ENCODE data around the gene B4GALT1.
"Not testable (repeated sequence)": the region's sequence is repeated elsewhere in the genome, so short reads cannot be mapped to it uniquely, and the experiment has no call there.

The B4GALT1 gene

DNA sequence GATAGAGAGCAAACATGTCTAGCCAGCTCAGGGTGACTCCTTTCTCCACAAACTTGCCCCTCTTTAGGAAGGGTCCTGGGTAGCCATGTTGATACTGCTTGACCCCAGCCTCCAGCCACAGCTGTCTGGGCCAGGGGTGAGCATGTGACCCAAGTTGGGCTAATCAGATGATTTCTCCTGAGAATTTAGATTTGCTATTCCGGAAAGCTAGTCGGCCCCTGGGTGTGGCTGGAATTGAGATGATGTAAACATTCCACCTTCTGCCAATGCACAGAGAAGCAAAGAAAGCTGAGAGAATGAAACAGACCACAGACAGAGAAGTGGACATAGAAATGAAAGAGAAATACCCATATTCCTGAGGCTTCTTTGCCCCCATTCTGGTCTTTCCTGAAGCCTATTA, 17.8 kb upstream of the B4GALT1 start:
- DNase-seq, result no peak

DNA sequence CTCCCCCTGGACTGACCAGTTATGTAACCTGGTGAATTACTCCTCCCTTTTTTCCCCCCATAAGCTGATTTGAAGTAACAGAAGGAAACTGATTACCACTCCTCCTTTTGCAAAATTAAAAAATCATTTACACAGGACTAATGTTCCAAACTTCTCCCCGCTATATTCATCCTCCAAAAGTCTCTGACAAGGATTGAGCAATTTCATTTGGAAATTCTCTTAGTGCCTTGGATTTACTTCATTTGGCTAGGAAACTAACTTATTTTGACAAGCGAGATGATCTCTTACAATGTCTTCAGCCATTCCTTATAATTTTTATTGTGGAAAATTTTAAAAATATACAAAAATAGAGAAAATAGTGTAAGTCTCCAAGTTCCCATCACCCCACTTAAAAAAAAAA, 15.4 kb upstream of the B4GALT1 start:
- DNase-seq, result no peak

DNA sequence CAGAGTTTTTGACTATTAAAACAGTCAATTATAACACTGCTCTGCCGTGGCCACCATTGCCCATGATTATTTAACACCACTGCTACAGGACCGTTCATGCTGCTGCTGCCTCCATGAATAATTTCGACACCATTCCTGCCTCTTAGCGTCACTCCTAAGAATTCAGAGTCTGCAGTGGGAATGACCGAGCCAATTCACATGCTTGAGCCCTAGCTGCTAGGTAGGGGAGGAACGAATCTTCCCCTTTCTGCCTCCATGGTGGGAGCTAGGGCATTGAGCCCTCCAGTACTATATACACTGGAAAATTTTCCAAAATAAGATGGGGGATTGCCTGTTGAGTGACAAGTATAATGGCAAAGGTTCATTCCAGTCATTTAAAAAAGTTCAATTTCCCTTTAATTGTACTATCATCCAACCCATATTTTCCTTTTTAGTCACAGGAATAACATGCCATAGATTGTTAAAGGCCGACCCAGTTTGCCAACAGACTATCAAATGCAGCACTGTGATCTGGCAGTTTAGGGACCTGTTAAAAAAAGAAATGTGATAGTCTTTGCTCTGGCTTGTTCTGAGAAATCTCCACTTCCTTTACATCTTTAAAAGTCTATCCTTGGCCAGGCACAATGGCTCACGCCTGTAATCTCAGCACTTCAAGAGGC, 13.5 kb upstream of the B4GALT1 start:
- DNase-seq, result no peak

DNA sequence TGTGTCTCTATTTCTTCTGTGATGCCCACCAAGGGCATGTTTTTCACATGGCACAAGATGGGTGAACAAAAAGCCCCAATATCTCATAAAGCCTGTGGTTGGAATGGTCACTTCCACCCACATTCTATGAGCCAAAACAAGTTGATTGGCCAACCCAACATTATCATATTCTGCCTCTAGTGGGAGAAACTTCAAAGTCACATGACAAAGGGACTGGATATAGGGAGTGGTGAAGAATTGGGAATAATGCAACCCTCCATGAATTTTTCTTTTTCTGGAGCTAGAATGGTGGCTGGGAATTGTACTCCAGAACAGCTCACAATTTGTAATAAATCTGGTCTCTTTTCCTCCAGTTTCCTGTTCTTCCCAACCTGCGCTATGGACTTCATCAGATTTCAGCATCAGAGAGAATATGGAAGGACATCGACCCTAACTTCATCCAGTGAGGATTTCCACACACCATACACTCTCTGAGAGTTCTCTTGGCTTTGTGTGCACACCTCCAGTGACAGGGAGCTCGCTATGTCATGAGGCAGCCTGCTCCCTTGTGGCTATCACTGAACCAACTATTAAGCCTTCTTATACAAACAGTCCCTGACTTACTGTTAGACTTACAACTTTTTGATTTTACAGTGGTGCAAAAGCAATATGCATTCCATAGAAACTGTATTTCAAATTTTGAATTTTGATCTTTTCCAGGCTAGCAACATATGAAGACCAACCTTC, 12.0 kb upstream of the B4GALT1 start:
- no peak for DNase-seq

DNA sequence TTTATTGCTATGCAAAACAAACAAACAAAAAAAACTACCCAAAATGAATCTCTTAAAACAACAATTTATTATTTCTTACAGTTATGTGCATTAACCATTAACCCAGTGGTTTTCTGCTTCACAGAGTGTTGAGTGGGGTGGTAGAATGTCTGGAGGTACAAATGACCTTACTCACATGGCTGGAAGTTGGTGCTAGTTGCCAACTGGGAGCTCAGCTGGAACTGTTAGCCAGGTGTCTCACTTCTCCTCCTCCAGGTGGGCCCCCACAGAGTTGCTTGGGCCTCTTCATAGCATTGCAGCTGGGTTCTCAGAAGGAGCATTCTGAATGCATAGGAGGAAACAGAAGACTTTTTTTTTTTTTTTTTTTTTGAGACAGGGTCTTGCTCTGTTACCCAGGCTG, 10.5 kb upstream of the B4GALT1 start:
- DNase-seq, result no peak

DNA sequence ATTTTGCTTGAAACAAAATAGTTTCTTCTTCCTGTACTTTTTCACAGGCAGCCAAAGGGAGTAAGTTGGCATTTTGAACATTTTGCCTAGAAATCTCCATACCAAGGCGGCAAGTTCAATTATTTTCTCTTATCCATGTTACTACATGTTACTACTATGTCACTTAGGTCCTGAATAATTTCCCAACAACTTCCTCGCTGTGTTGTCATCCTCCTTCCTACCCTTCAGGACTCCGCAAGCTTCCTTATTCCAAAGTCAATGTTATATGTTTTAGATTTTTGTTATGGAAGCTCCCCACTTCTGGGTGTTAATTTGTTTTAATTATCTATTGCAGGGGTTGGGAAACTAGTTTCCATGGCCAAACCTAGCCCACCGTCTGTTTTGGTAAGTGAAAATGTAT, 9.9 kb upstream of the B4GALT1 start:
- DNase-seq, result no peak

DNA sequence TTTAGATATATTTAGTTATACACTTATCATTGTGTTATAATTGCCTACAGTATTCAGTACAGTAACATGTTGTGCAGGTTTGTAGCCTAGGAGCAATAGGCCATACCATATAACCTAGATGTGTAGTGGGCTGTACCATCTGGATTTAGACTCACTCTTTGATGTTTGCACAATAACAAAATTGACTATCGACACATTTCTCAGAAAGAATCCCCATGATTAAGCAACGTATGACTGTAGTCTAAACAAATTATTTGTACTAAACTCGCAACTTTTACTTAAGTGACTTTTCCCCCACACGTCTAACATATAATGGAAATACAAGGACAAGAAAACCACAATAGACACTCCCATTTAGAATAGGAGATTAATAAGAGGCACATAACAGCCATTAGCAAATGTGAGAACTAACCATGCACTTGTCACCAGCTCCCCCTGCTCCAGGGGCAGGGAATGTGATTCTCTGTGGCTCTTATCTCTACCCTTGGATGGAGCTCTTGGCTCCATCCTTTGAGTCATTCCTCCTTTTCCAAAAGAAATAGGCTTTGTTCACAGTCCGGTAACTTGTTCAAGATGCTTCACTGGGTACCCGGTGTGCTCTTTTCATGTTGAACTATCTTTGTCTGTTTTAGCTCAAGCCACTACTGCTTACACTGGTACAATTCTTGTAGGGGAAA, 8.7 kb upstream of the B4GALT1 start:
- DNase-seq, result no peak

DNA sequence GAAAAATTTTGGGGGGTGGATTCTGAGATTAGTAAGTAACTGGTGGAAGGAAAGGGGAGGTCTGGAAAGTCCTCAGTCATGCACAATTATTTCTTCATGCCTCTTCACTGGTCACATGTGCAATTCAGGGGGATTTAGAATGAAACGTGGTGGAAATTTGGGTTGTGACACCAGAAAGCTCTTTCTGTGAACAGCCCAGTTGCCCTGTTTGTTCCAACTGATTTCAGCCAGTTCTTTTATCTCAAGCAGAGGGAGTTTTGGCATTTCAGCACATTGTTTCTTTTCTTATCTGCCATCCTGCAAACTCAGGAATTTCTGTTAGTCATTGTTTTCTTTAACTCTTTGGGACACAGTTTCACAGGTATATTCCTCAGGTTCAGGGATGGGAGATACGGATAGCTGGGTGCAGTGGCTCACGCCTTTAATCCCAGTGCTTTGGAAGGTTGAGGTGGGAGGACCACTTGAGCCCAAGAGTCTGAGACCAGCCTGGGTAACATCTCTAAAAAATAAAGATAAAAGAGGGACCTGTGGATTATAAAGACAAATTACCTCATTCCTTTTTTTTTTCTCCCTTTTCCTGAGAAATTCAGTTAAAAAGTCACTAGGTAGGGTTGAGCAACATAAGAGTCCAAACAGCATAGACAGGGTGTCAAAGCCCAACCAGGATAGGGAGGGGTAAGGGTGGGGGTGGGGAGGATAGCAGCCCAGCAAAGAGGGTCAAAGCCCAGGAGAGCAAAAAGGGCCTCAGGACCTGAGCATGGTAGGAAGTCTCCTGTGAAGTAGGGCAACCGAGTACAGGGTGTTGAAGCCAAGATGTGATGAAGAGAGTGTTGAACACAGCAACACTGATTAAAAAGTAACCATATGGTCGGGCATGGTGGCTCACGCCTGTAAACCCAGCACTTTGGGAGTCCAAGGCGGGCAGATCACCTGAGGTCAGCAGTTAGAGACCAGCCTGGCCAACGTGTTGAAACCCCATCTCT, 5.4 kb upstream of the B4GALT1 start:
- DNase-seq, result no peak

DNA sequence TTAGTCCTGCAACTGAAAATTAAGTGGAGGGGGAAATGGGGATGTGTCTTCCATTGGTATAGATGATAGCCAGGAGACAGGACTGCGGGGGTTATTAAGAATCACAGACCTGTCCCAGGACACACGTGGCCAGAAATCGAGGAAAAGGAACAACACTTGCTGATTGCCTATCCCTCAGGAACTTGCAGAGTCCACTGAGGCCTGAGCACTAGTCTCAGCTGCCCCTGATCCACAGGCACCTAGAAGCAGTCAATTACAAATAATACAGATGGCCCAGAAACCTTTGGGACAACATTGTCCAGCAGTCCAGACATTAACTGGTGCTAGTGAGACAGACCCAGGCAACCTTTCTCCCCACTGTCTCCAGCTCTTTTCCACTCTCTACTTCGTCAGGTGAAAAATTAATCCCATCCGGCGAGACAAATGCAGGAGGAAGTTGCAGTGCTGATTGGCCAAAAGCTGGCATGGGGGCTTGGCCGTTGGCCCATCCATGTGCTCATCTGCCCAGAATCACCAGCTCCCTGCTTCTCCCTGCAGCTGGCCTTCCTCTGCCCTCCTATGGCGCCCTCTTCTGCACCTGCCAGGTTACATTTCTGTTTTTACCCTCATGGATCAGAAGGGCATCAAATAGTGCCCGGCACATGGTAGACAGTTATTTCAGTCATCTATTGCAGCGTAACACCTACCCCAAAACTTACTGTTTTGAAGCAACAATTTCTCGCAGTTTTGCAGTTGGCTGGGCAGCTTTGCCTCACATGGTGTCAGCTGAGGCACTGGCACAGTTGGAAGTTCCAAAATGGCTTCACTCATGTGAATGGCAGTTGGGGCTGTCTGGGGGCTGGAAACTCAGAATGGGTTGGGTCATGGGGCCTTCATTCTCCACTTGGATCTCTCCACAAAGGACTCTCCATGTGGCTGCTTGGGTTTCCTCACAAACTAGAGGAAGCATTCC, 3.6 kb upstream of the B4GALT1 start:
- DNase-seq, result peak; percentile 44

DNA sequence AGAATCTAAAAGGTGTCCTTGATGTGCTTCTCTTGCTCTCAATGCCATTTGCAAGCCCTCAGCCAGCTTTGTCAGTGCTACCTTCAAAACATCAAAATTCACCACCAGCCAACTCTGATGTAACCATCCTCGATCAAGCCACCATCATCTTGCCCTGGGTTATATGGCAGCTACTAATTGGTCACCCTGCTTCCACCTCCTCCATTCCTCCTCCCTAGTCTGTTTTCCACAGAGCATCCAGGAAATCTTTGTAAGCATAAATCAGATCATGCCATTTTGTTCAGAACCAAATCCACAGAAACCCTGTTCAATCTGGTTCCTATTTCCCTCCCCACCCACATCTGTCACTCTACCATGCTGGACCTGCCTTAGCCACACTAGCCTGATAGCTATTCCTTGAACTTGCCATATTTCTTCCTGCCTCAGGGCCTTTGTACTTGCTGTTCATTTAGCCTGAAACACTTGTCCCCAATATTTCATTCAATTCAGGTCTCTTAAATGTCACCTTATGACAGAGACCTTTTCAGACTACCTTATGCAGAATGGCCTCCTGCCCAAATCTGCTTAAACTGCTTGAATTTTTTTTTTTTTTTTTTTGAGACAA, 1.9 kb upstream of the B4GALT1 start:
- DNase-seq, result no peak

DNA sequence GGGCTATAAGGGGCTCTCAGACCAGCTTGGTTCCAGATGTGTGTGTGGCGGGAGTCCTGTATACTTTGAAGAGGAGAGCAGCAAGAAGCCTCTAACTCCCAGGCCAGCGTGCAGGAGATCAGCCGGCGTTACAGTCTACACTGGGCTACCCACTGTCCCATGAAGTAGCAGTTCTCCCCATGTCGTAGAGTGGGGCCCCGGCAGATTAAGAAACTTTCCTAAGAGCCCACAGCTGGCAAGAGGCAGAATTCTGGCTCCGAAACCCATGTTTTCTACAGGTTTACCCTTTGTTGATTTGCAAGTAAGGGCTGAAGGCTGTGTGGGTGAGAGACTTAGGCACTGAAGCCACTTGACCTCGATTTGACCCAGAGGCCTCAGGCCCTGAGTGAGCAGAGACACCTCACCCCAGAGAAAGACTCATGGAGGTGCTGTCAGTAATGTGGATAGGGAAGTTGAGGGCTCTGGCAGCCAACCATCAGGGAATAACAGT, 881 bp upstream of the B4GALT1 start:
- DNase-seq, result peak; percentile 21

DNA sequence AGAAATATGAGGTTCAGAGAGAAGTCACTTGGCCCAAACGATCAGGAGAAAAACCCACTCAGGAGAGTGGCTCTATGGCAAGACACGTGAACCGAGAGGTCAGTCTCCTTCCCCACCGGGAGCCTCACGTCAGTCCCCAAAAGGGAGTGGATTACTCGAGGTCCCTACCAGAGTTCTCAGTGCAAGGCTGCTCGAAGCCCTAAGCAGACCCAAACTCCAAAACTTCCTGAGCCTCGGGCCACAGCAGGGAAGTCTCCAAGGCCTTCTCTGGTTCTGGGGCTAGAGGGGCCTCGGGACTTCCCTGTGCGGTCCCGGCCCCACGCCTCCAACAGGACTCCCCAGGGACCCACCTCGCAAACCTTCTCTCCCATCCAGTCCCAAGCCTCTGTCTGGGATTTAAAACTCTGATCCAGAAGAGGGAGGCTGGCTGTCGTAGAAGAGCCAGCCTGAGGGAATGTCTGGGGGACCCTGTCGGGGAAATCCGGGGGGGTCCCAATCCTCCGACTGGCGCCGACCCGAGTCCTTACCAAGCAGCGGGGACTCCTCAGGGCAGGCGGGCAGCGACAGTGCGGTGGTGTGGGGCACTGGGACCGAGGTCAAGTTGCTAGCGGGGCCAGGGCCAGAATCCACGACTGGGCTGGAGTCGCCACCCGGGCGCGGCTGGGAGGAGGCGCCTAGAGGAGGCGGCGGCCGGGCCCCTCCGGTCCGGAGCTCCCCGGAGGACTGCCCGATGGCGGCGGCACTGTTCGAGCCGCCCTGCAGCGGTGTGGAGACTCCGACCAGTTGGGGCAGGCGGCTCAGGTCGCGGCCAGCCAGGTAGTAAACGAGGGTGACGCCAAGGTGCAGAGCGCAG, 679 bp downstream of the B4GALT1 start:
- peak; percentile 24 for DNase-seq

DNA sequence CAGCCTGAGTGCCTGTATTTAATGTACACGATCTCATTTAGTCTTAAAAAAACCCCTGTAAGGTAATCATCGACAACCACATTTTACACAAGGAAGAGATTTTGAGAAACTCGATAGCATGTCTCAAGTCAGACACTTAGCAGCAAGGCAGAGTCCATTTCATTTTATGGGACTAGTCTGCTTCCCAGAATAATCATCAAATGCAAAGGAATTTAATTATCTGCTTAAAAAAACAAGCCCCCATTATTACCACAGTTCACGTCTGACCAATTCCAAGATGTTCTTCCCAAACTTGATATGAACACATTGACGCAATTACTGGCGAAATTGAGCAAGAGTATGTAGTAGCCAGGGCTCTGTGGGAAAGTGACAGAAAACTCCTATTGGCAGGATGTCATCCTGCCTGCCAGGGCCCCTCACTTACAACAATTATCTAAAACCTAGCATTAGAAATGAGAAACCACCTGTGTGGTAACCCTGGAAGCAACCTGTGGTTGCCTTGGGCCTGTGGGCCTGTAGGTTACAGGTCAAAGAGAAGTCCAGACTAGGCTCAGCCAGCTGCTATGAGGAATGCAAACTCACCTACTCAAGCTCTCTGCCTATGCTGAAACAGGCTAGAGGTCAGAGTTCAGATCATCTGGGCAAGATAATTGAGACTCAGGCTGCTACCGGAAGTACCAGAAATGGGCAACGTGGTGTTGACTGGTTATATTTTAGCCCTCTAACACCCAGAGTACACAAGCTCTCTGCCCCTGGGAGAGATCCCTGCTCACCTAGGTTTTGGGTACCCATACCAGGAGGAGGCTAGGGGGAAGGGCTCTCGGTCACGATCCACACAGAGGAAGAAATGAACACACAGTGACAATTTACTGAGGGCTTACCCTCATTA, 1.6 kb downstream of the B4GALT1 start:
- peak; percentile 33 for DNase-seq

DNA sequence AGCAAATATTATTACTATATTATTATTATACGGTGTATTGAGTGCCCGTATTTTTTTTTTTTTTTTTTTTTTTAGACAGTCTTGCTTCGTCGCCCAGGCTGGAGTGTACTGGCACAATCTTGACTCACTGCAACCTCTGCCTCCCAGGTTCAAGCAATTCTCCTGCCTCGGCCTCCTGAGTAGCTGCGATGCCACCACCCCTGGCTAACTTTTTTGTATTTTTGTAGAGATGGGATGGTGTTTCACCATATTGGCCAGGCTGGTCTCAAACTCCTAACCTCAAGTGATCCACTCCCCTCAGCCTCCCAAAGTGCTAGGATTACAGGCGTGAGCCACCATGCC, 2.2 kb downstream of the B4GALT1 start:
- not testable (repeated sequence) for DNase-seq

DNA sequence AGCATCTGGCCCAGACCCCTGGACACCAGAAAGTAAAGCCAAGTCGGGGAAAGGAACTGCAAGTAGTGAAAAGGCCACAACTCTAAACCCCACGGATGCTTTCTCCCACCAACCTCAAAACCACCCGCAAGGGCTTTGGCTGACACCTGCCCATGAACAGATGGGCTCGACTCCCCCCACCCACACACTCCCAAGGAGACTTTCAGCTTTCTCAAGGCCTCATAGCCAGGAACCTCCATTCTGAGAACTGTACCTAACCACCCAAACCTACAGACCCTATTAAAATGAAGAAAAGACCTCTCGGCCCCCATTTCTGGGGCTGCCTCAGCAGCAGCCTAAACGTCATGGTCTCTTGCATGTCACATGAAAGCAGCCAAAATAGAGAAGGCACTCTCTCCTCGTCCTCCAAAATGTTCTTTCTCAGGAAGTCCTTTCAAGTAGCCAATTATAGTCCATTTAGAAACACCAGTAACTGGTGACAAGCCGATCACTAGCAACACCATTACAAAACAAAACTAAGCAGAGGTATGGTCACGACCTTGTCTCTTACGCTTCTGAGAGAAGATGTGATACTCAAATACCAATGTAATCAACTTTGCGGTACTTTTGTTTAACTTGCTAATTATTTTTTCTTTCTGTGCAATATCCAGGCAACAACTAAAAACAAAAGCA, 2.9 kb downstream of the B4GALT1 start:
- peak; percentile 25 for DNase-seq

DNA sequence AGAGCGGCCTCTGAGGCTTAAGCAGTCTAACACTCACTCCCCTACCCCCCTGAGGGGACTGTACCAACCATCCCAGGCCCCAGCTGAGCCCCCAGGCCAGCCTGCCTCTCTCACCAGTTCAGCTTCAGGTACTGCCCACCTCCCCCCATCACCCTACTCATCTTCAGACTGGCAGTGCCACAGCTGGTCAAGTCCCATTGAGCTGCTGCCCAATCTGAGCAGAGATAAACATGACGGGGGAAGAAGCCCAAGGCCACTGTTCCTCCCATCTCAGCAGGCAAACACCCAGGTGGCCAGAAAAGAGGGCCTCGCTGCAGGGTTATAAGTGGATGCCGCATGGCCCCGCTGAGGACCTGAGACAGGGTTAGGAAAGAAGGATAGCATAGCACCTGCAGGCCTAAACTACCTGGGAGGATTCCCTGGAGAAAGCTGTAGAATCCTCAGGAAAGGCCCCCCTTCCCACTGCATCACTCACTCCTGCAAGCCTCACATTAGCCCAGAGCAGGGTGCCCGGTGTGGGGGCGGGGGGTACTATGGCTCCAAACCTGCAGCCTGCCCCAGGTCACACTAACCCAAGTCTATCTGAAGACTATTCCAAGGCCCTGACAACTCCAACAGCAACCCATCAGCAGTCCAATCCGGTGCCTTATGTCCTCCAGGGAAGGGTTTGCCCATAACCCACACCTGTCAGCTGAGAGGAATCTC, 3.6 kb downstream of the B4GALT1 start:
- DNase-seq, result no peak

DNA sequence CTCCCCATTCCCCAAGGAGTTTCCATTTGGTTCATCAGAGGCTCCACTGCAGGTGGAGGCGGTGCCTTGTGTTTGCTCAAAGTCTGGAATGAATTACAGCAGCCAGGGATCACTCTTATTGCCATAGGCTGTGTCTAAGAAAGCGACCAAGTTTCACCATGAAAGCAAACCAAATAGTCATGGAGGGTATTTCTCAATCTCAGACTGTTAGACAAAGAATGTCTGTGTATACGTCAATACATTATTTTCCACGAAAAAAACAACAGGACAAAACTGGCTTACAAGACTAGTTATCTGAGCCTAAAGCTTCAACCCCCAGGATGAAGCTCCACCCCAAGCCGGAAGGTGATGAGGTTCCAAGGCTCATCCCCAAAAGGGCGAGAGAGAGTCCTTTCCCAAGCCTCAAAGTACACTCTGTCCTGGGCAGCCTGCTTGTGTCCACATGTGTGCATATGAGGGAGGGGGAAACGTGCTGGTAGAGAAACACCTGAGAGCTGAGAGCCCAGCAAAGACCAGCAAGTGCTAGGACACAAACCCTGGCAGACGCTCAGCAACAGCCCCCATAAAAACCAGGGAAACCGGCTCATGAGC, 4.3 kb downstream of the B4GALT1 start:
- DNase-seq, result no peak
